Trophoblast cell (in vitro differentiated cells and primary cell): ENCODE data around the gene RAP1GAP.
A peak's percentile ranks its signal among the peaks of the same experiment; 100 is the strongest.

Source experiments
- DNase-seq, 2 donors: peaks; one replicate each; pipeline ENCODE4 v3.0.0-alpha.2; 2016
- H2AFZ ChIP-seq: 2 replicates; pipeline ENCODE4 v1.6.1; 2013; ENCODE audit warnings: low read length, moderate library complexity, mild to moderate bottlenecking; ENCODE audit not compliant: insufficient read depth, poor library complexity
- H2AK5ac ChIP-seq: 2 replicates; pipeline ENCODE4 v1.6.1; 2013; ENCODE audit warnings: mild to moderate bottlenecking, low read length
- H2BK120ac ChIP-seq: 2 replicates; pipeline ENCODE4 v1.6.1; 2013; ENCODE audit warnings: low read length, mild to moderate bottlenecking, moderate library complexity; ENCODE audit not compliant: insufficient read depth, poor library complexity
- H2BK12ac ChIP-seq: 2 replicates; pipeline ENCODE4 v1.6.1; 2013; ENCODE audit warnings: mild to moderate bottlenecking, low read length, moderate library complexity
- H2BK5ac ChIP-seq: 2 replicates; pipeline ENCODE4 v1.6.1; 2013; ENCODE audit warnings: low read length, low read depth, moderate library complexity, mild to moderate bottlenecking; ENCODE audit not compliant: poor library complexity
- H3K14ac ChIP-seq: 2 replicates; pipeline ENCODE4 v1.6.1; 2013; ENCODE audit warnings: mild to moderate bottlenecking, low read length
- H3K18ac ChIP-seq: 2 replicates; pipeline ENCODE4 v1.6.1; 2013; ENCODE audit warnings: mild to moderate bottlenecking, low read length
- H3K23ac ChIP-seq: 2 replicates; pipeline ENCODE4 v1.6.1; 2013; ENCODE audit warnings: low read length
- H3K27ac ChIP-seq: 2 replicates; pipeline ENCODE4 v1.5.1; 2013; ENCODE audit warnings: low read depth, mild to moderate bottlenecking, inconsistent platforms, low read length, moderate library complexity
- H3K27me3 ChIP-seq: 2 replicates; pipeline ENCODE4 v1.6.1; 2013; ENCODE audit warnings: inconsistent platforms, mild to moderate bottlenecking, low read length, moderate library complexity; ENCODE audit not compliant: insufficient read depth
- H3K36me3 ChIP-seq, 2 experiments: 1 replicate in 1 of 2; 2 replicates in 1 of 2; pipeline ENCODE4 v1.6.1; 2013; ENCODE audit warnings: low read length in 2 of 2, mild to moderate bottlenecking in 2 of 2, moderate library complexity in 1 of 2; ENCODE audit not compliant: insufficient read depth in 2 of 2, control insufficient read depth in 1 of 2
- H3K4ac ChIP-seq: 2 replicates; pipeline ENCODE4 v1.6.1; 2013; ENCODE audit warnings: low read depth, mild to moderate bottlenecking, low read length, moderate library complexity
- H3K4me1 ChIP-seq, 2 experiments: 1 replicate in 1 of 2; 2 replicates in 1 of 2; pipeline ENCODE4 v1.6.1; 2013; ENCODE audit warnings: low read length in 2 of 2, mild to moderate bottlenecking in 2 of 2, moderate library complexity in 1 of 2; ENCODE audit not compliant: insufficient read depth in 2 of 2, control insufficient read depth in 1 of 2
- H3K4me2 ChIP-seq: 2 replicates; pipeline ENCODE4 v1.6.1; 2013; ENCODE audit warnings: inconsistent platforms, mild to moderate bottlenecking, low read length, moderate library complexity
- H3K4me3 ChIP-seq: 2 replicates; pipeline ENCODE4 v1.5.1; 2013; ENCODE audit warnings: mild to moderate bottlenecking, low read depth, low read length, inconsistent platforms
- H3K79me1 ChIP-seq: one replicate; pipeline ENCODE4 v1.6.1; 2013; ENCODE audit warnings: low read length
- H3K79me2 ChIP-seq: 2 replicates; pipeline ENCODE4 v1.6.1; 2013; ENCODE audit warnings: low read length, mild to moderate bottlenecking; ENCODE audit not compliant: control insufficient read depth, insufficient read depth, poor library complexity
- H3K9ac ChIP-seq: 2 replicates; pipeline ENCODE4 v1.6.1; 2013; ENCODE audit warnings: mild to moderate bottlenecking, low read length
- H3K9me3 ChIP-seq: 2 replicates; pipeline ENCODE4 v1.6.1; 2013; ENCODE audit warnings: low read depth, mild to moderate bottlenecking, control low read depth, inconsistent platforms, low read length; ENCODE audit not compliant: insufficient read depth
- H4K12ac ChIP-seq: 2 replicates; pipeline ENCODE4 v1.6.1; 2013; ENCODE audit warnings: low read depth, mild to moderate bottlenecking, low read length, moderate library complexity
- H4K8ac ChIP-seq: 2 replicates; pipeline ENCODE4 v1.6.1; 2013; ENCODE audit warnings: low read depth, mild to moderate bottlenecking, low read length, moderate library complexity
- H4K91ac ChIP-seq: one replicate; pipeline ENCODE4 v1.6.1; 2013; ENCODE audit warnings: low read depth, mild to moderate bottlenecking, low read length, moderate library complexity
- WGBS: extraction: QIAGEN DNeasy Blood & Tissue Kit; methylation state at CpG from one replicate; pipeline ENCODE4 v1.1.7; 2013; ENCODE audit warnings: missing lambda C conversion rate; ENCODE audit not compliant: insufficient read length, insufficient coverage; ENCODE audit errors: extremely low coverage; 5-methylcytosine and 5-hydroxymethylcytosine counted together

The RAP1GAP gene

GRCh38 chr1:21662426-21663247 lies 6.5 kb downstream of the RAP1GAP start:
- Histone ChIP-seq H2BK5ac (no peak overlapping the region), H3K36me3 (no peaks in the 10 kb centered on the region), H2BK12ac (no peak overlapping the region), H3K4me3 (no peak overlapping the region), H3K27me3 (peaks cover 2% of the 10 kb centered on the region), H3K27ac (no peak overlapping the region), H3K4me2 (no peak overlapping the region), H4K8ac (no peak overlapping the region), H2BK120ac (no peak overlapping the region), H3K79me1 (no peaks in the 10 kb centered on the region), H3K9me3 (no peaks in the 10 kb centered on the region), H3K79me2 (no peaks in the 10 kb centered on the region), H3K4me1 (peaks cover 0 to 2% of the 10 kb centered on the region in 2 experiments), H4K91ac (no peak overlapping the region), H4K12ac (no peak overlapping the region), H3K4ac (no peak overlapping the region), H2AFZ (no peak overlapping the region), H3K18ac (no peak overlapping the region), H3K9ac (no peak overlapping the region), H3K23ac (no peak overlapping the region), H3K14ac (no peak overlapping the region), H2AK5ac (no peak overlapping the region)
- DNase-seq, result no peak
- WGBS, result no CpG with 5 or more reads among the region's 6 CpGs

DNA sequence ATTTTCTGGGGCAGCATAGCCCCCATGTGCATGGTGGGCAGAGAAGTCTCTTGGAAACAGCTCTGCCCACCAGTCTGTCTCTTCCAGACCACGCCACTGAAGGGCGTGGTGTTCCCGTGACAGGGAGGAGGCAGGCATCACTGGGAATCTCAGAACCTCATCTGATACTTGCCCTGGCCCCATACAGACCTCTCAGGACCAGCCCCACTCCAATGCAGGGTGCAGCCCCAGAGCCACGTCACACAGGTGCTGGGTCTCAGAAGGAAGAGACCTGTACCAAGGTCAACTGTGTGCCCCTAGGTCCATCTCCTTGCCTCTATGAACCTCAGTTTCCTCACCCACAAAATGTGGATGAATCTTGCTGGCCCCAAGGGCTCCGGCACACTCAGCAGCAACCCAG lies 7.3 kb downstream of the RAP1GAP start:
- Histone ChIP-seq H3K23ac (no peak overlapping the region), H3K79me1 (no peaks in the 10 kb centered on the region), H3K27me3 (peaks cover 2% of the 10 kb centered on the region), H4K8ac (no peak overlapping the region), H3K79me2 (no peaks in the 10 kb centered on the region), H3K9ac (no peak overlapping the region), H3K14ac (no peak overlapping the region), H2AFZ (no peak overlapping the region), H3K18ac (no peak overlapping the region), H3K4ac (no peak overlapping the region), H2BK5ac (no peak overlapping the region), H2AK5ac (no peak overlapping the region), H3K4me3 (no peak overlapping the region), H3K9me3 (peaks cover 2% of the 10 kb centered on the region), H3K36me3 (no peaks in the 10 kb centered on the region), H3K4me2 (no peak overlapping the region), H4K91ac (no peak overlapping the region), H3K4me1 (peaks cover 0 to 2% of the 10 kb centered on the region in 2 experiments), H2BK12ac (no peak overlapping the region), H2BK120ac (no peak overlapping the region), H3K27ac (no peak overlapping the region), H4K12ac (no peak overlapping the region)
- WGBS, result no CpG with 5 or more reads among the region's 5 CpGs
- DNase-seq, result no peak

DNA sequence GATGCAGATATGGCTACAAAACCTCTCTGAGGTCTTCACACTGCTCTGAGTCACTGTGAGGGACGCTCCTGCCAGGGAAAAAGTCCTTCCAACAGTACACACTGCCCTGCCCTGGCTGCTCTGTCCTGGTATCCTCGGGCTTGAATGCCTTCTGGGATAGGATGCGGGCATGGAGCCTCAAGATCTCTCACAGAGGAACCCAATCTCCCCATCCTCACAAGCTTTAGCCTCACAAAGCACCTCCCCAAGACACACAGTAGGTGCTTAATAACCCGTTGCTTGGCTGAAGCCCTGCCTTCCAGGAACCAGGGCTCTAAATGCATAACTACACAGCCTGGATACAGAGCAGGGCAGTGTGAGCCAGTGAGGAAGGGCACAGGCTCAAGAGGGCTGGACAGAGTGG lies 9.2 kb downstream of the RAP1GAP start:
- Histone ChIP-seq H3K4me3 (no peak overlapping the region), H3K79me1 (no peaks in the 10 kb centered on the region), H2AK5ac (no peak overlapping the region), H3K4ac (no peak overlapping the region), H3K27me3 (peaks cover 2% of the 10 kb centered on the region), H2BK5ac (no peak overlapping the region), H3K4me1 (peaks cover 0 to 2% of the 10 kb centered on the region in 2 experiments), H4K91ac (no peak overlapping the region), H2AFZ (no peak overlapping the region), H2BK120ac (no peak overlapping the region), H3K18ac (no peak overlapping the region), H4K8ac (no peak overlapping the region), H3K23ac (no peak overlapping the region), H2BK12ac (no peak overlapping the region), H3K14ac (no peak overlapping the region), H3K9me3 (peaks cover 5% of the 10 kb centered on the region), H3K9ac (no peak overlapping the region), H3K4me2 (no peak overlapping the region), H4K12ac (no peak overlapping the region), H3K36me3 (no peaks in the 10 kb centered on the region), H3K79me2 (no peaks in the 10 kb centered on the region), H3K27ac (no peak overlapping the region)
- no CpG with 5 or more reads among the region's 4 CpGs for WGBS
- no peak for DNase-seq

DNA sequence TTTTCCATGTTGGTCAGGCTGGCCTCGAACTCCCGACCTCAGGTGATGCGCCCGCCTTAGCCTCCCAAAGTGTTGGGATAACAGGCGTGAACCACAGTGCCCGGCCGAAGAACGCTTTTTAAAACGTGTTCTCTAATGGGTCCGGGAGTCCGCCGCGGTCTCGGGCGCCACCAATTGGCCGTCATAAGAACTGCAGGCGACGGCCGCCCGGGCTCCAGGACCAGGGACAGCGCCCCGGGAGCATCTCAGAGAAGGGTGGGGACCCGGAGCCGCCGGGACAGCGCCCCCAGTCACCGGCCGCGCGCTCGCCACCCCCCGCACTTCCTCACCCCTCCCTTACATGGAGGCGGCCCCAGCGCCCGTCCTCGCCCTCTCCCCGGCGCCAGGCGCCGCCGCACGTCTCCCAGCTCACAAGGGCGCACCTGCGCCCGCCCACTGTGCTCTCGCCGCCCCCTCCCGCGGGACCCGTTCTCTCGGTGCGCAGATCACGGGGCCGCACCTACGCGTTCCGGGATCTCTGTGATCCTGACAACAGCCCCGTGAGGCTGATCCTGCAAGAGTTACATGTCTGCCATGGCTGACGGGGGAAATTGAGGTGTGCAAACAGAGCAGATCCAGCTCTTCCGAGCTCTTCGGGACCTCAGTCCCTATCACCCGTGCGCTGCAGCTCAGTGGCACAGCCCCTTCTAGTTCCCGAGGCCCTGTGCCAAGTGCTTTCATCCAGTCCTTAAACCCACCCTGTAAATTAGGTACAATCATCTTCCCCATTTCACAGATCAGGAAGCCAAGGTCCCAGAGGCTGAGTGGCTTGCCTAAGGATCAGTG lies 9.8 kb downstream of the RAP1GAP start:
- H3K4ac ChIP-seq, result no peak overlapping the region
- H4K91ac ChIP-seq, result no peak overlapping the region
- no peak overlapping the region for H3K23ac ChIP-seq
- no peak overlapping the region for H4K12ac ChIP-seq
- peak overlapping the region; percentile 47 for H3K4me2 ChIP-seq
- no peaks in the 10 kb centered on the region for H3K79me2 ChIP-seq
- no peak overlapping the region for H3K14ac ChIP-seq
- H2BK5ac ChIP-seq, result no peak overlapping the region
- peak; percentile 45 to 76 for DNase-seq
- H3K9me3 ChIP-seq, result peaks cover 5% of the 10 kb centered on the region
- no peak overlapping the region for H2AK5ac ChIP-seq
- H2BK120ac ChIP-seq, result no peak overlapping the region
- H3K27ac ChIP-seq, result no peak overlapping the region
- no peak overlapping the region for H3K18ac ChIP-seq
- H3K4me1 ChIP-seq, result peaks cover 0 to 2% of the 10 kb centered on the region in 2 experiments
- H4K8ac ChIP-seq, result no peak overlapping the region
- H3K36me3 ChIP-seq, result no peaks in the 10 kb centered on the region
- H2BK12ac ChIP-seq, result no peak overlapping the region
- H3K27me3 ChIP-seq, result peaks cover 2% of the 10 kb centered on the region
- no peak overlapping the region for H3K4me3 ChIP-seq
- H3K9ac ChIP-seq, result no peak overlapping the region
- no peak overlapping the region for H2AFZ ChIP-seq
- no peaks in the 10 kb centered on the region for H3K79me1 ChIP-seq
- no CpG with 5 or more reads among the region's 64 CpGs for WGBS
